H9 (cell line): ENCODE results near the gene BMPR2. TPM values are rescaled to one million over a fixed set of nuclear protein-coding genes. Genes with fewer than 3 reads are reported as not detected.

Experiments used
- DNase-seq: peaks from one replicate; pipeline ENCODE4 v3.0.0-alpha.2; 2017
- H2AFZ ChIP-seq: one replicate; pipeline ENCODE4 v1.6.1; 2013; ENCODE audit warnings: mild to moderate bottlenecking, low read length, control low read depth, moderate library complexity
- H2AK5ac ChIP-seq: 2 replicates; pipeline ENCODE4 v1.6.1; 2013; ENCODE audit warnings: low read length, control low read depth, mixed read lengths; ENCODE audit not compliant: insufficient read length
- H2BK120ac ChIP-seq: one replicate; pipeline ENCODE4 v1.6.1; 2013; ENCODE audit warnings: low read depth, mild to moderate bottlenecking, low read length, control low read depth, inconsistent platforms; ENCODE audit not compliant: poor library complexity, severe bottlenecking
- H2BK12ac ChIP-seq: 2 replicates; pipeline ENCODE4 v1.6.1; 2013; ENCODE audit warnings: low read length, control low read depth, mixed read lengths, low read depth; ENCODE audit not compliant: insufficient read length
- H2BK15ac ChIP-seq: 2 replicates; pipeline ENCODE4 v1.6.1; 2013; ENCODE audit warnings: low read depth, low read length, control low read depth
- H2BK20ac ChIP-seq: one replicate; pipeline ENCODE4 v1.6.1; 2013; ENCODE audit warnings: low read depth, mild to moderate bottlenecking, low read length, control low read depth, inconsistent platforms; ENCODE audit not compliant: poor library complexity, severe bottlenecking
- H2BK5ac ChIP-seq: 2 replicates; pipeline ENCODE4 v1.6.1; 2013; ENCODE audit warnings: low read length, control low read depth, mixed read lengths; ENCODE audit not compliant: insufficient read length
- H3K14ac ChIP-seq: 2 replicates; pipeline ENCODE4 v1.6.1; 2013; ENCODE audit warnings: low read length, control low read depth; ENCODE audit not compliant: insufficient read depth
- H3K18ac ChIP-seq: 2 replicates; pipeline ENCODE4 v1.6.1; 2013; ENCODE audit warnings: low read depth, mild to moderate bottlenecking, mixed read lengths, low read length, control low read depth; ENCODE audit not compliant: insufficient read length
- H3K23ac ChIP-seq: 2 replicates; pipeline ENCODE4 v1.6.1; 2013; ENCODE audit warnings: low read length, control low read depth, mixed read lengths, low read depth; ENCODE audit not compliant: insufficient read length
- H3K23me2 ChIP-seq: 2 replicates; pipeline ENCODE4 v1.6.1; 2013; ENCODE audit warnings: low read depth, mild to moderate bottlenecking, mixed read lengths, low read length, control low read depth; ENCODE audit not compliant: insufficient read length, poor library complexity, severe bottlenecking
- H3K27ac ChIP-seq: 2 replicates; pipeline ENCODE4 v1.5.1; 2013; ENCODE audit warnings: low read length, control low read depth, mixed read lengths, low read depth; ENCODE audit not compliant: insufficient read length
- H3K27me3 ChIP-seq: 2 replicates; pipeline ENCODE4 v1.6.1; 2013; ENCODE audit warnings: low read length, control low read depth, inconsistent platforms; ENCODE audit not compliant: insufficient read depth
- H3K4ac ChIP-seq: 2 replicates; pipeline ENCODE4 v1.6.1; 2013; ENCODE audit warnings: low read depth, mild to moderate bottlenecking, control low read depth, inconsistent platforms, low read length, moderate library complexity
- H3K4me1 ChIP-seq: 2 replicates; pipeline ENCODE4 v1.6.1; 2013; ENCODE audit warnings: low read length, control low read depth, inconsistent platforms; ENCODE audit not compliant: insufficient read depth
- H3K4me2 ChIP-seq: 2 replicates; pipeline ENCODE4 v1.6.1; 2013; ENCODE audit warnings: low read length, control low read depth, mixed read lengths; ENCODE audit not compliant: insufficient read length, insufficient read depth
- H3K56ac ChIP-seq: 2 replicates; pipeline ENCODE4 v1.6.1; 2013; ENCODE audit warnings: low read depth, mild to moderate bottlenecking, mixed read lengths, low read length, control low read depth; ENCODE audit not compliant: insufficient read length
- H3K79me1 ChIP-seq: 2 replicates; pipeline ENCODE4 v1.6.1; 2013; ENCODE audit warnings: low read depth, mild to moderate bottlenecking, moderate library complexity, low read length, control low read depth, inconsistent platforms; ENCODE audit not compliant: insufficient read depth, poor library complexity, severe bottlenecking
- H3K79me2 ChIP-seq: 2 replicates; pipeline ENCODE4 v1.6.1; 2013; ENCODE audit warnings: low read length, control low read depth, inconsistent platforms; ENCODE audit not compliant: insufficient read depth
- H3K9ac ChIP-seq: 2 replicates; pipeline ENCODE4 v1.6.1; 2013; ENCODE audit warnings: low read length, control low read depth, mixed read lengths; ENCODE audit not compliant: insufficient read length; ENCODE audit errors: extremely low read depth
- H3K9me3 ChIP-seq: one replicate; pipeline ENCODE4 v1.6.1; 2013; ENCODE audit warnings: low read depth, low read length, inconsistent platforms; ENCODE audit not compliant: control insufficient read depth
- H3T11ph ChIP-seq: one replicate; pipeline ENCODE4 v1.6.1; 2013; ENCODE audit warnings: mild to moderate bottlenecking, low read length, control low read depth, inconsistent platforms
- H4K20me1 ChIP-seq: one replicate; pipeline ENCODE4 v1.6.1; 2013; ENCODE audit not compliant: control insufficient read depth, insufficient read length, insufficient read depth
- H4K5ac ChIP-seq: 2 replicates; pipeline ENCODE4 v1.6.1; 2013; ENCODE audit warnings: low read depth, mild to moderate bottlenecking, mixed read lengths, low read length, control low read depth; ENCODE audit not compliant: insufficient read length
- H4K8ac ChIP-seq: replicated peaks from 2 replicates; pipeline ENCODE4 v1.6.1; 2013; ENCODE audit warnings: low read length, control low read depth, mixed read lengths, low read depth; ENCODE audit not compliant: insufficient read length
- H4K91ac ChIP-seq: 2 replicates; pipeline ENCODE4 v1.6.1; 2013; ENCODE audit warnings: low read depth, mild to moderate bottlenecking, moderate library complexity, mixed read lengths, low read length, control low read depth; ENCODE audit not compliant: insufficient read length
- H3K27ac Mint-ChIP-seq, 3 experiments: 2 replicates in 2 of 3; 3 replicates in 1 of 3; pipeline ENCODE4 v1.8.0; 2020 to 2021; ENCODE audit warnings: mixed read lengths in 3 of 3, mild to moderate bottlenecking in 1 of 3, moderate library complexity in 1 of 3
- H3K27me3 Mint-ChIP-seq: 2 replicates; pipeline ENCODE4 v1.8.0; 2021; ENCODE audit warnings: low read depth, mild to moderate bottlenecking, moderate library complexity, mixed read lengths
- H3K36me3 Mint-ChIP-seq, 3 experiments: 2 replicates in 2 of 3; 3 replicates in 1 of 3; pipeline ENCODE4 v1.8.0; 2020 to 2021; ENCODE audit warnings: low read depth in 3 of 3, mixed read lengths in 3 of 3; ENCODE audit not compliant: insufficient read depth in 1 of 3
- H3K4me1 Mint-ChIP-seq, 2 experiments: 2 replicates each; pipeline ENCODE4 v1.8.0; 2020; ENCODE audit warnings: mixed read lengths in 2 of 2
- H3K4me3 Mint-ChIP-seq, 2 experiments: 2 replicates in 1 of 2; 3 replicates in 1 of 2; pipeline ENCODE4 v1.8.0; 2020 to 2021; ENCODE audit warnings: mild to moderate bottlenecking in 2 of 2, mixed read lengths in 2 of 2, moderate library complexity in 1 of 2
- H3K9me3 Mint-ChIP-seq, 2 experiments: 2 replicates in 1 of 2; 3 replicates in 1 of 2; pipeline ENCODE4 v1.8.0; 2020; ENCODE audit warnings: mild to moderate bottlenecking in 2 of 2, mixed read lengths in 2 of 2, moderate library complexity in 1 of 2
- CTCF ChIP-seq: fragments of 200-600 bp; sonication (generic); conservative IDR thresholded peaks from 3 replicates; pipeline ENCODE4 v1.8.0; 2021; ENCODE audit warnings: antibody characterized with exemption, mild to moderate bottlenecking
- WGBS: extraction: QIAGEN DNeasy Blood & Tissue Kit; methylation state at CpG from one replicate; pipeline ENCODE4 v1.1.7; 2013; ENCODE audit warnings: missing lambda C conversion rate, low lambda C conversion rate, mixed read lengths; ENCODE audit not compliant: insufficient read length; ENCODE audit errors: extremely low coverage; 5-methylcytosine and 5-hydroxymethylcytosine counted together
- total RNA-seq: library from RNA; stranded (reverse); gene quantifications from 2 replicates; pipeline ENCODE4 v1.2.1, GENCODE V29; 2021

The BMPR2 gene
- total RNA-seq, 1 experiment from 2014 or later = 17.3 TPM

DNA sequence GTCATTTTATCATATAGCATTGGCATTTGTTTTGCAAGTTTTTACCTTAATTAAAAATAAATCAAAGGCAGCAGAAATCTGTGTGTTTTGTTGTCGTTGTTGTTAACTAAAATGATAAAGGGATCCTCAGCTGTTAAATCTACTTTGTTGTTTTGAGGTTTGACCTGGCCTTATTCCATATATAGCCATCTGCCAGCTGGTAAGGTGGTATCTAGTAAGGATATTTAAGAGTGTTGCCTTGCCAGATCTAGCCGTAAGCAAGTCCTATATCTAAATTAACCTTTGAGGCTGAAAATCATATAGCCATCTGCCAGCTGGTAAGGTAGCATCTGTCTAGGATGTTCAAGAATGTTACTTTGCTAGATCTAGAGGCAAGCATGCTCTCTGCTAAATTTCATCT, 56.6 kb downstream of the BMPR2 start:
- H3K23me2 ChIP-seq = no peaks in the 10 kb centered on the region
- no peak overlapping the region for H2AK5ac ChIP-seq
- TF ChIP-seq CTCF = no peak

More for the DNA sequence above, 56.6 kb downstream of the BMPR2 start:
- no peak overlapping the region for H2AFZ ChIP-seq
- no peak overlapping the region for H3T11ph ChIP-seq
- no peak for DNase-seq
- H3K9ac ChIP-seq = no peak overlapping the region
- H3K79me1 ChIP-seq = no peaks in the 10 kb centered on the region
- H2BK5ac ChIP-seq = no peak overlapping the region
- H3K27ac ChIP-seq = no peak overlapping the region
- H3K14ac ChIP-seq = no peak overlapping the region
- Mint-ChIP-seq H3K27me3 (no peaks in the 10 kb centered on the region), H3K4me3 (no peak overlapping the region), H3K4me1 (peaks cover 0 to 3% of the 10 kb centered on the region in 2 experiments; a peak in 2 of 4 replicates), H3K9me3 (no peaks in the 10 kb centered on the region), H3K27ac (no peak overlapping the region), H3K36me3 (no peaks in the 10 kb centered on the region; a peak in 1 of 7 replicates)
- no peak overlapping the region for H2BK20ac ChIP-seq
- no peaks in the 10 kb centered on the region for H3K27me3 ChIP-seq
- no peak overlapping the region for H3K23ac ChIP-seq
- H2BK12ac ChIP-seq = no peak overlapping the region
- no peaks in the 10 kb centered on the region for H4K20me1 ChIP-seq
- H3K9me3 ChIP-seq = no peaks in the 10 kb centered on the region
- H2BK120ac ChIP-seq = no peak overlapping the region
- no peak overlapping the region for H4K8ac ChIP-seq
- H4K5ac ChIP-seq = no peak overlapping the region
- no peak overlapping the region for H2BK15ac ChIP-seq
- no peak overlapping the region for H3K56ac ChIP-seq
- H3K4ac ChIP-seq = no peak overlapping the region
- H3K4me1 ChIP-seq = no peaks in the 10 kb centered on the region
- H3K79me2 ChIP-seq = no peaks in the 10 kb centered on the region; the same call in 1 of the 2 replicates
- no CpG with 5 or more reads among the region's 2 CpGs for WGBS
- H3K4me2 ChIP-seq = no peak overlapping the region
- no peak overlapping the region for H4K91ac ChIP-seq
- no peak overlapping the region for H3K18ac ChIP-seq
